Activated CD4-positive, alpha-beta T cell treated with anti-CD3 and anti-CD28 coated beads, Interleukin-2, amount 50 U/mL, for 24 hours (primary cell): ENCODE measurements around the gene ZFPM1.
"Not testable (repeated sequence)": the region's sequence is repeated elsewhere in the genome, so short reads cannot be mapped to it uniquely, and the experiment has no call there.

ENCODE experiments used
- DNase-seq, 2 donors: peaks; one replicate each; pipeline ENCODE4 v3.0.0-alpha.2; 2020; ENCODE audit warnings: low read depth in 1 of 2, low spot score in 1 of 2

ZFPM1 gene

GRCh38 chr16:88453217-88453531, at the start of gene ZFPM1:
Gene ZFPM1, plus strand, starts transcription at chr16:88453280. Its CDS starts 359 bp downstream, at chr16:88453639.
- no peak for DNase-seq

GRCh38 chr16:88403794-88404581, 49.1 kb upstream of the ZFPM1 start:
- DNase-seq = no peak

- DNase-seq = no peak
These were observed 48.3 kb upstream of the ZFPM1 start for GRCh38 chr16:88404769-88405168.

GRCh38 chr16:88405216-88406060, 47.6 kb upstream of the ZFPM1 start:
- no peak for DNase-seq

GRCh38 chr16:88406096-88407041, 46.7 kb upstream of the ZFPM1 start:
- no peak for DNase-seq

- no peak for DNase-seq
These were observed 46.0 kb upstream of the ZFPM1 start for GRCh38 chr16:88407042-88407420.

- DNase-seq = no peak
These were observed 45.3 kb upstream of the ZFPM1 start for GRCh38 chr16:88407807-88408206.

- DNase-seq = no peak
These were observed 44.4 kb upstream of the ZFPM1 start for GRCh38 chr16:88408561-88409142.

GRCh38 chr16:88409296-88410065, 43.6 kb upstream of the ZFPM1 start:
- DNase-seq = no peak

GRCh38 chr16:88410297-88410968, 42.6 kb upstream of the ZFPM1 start:
- DNase-seq = not testable (repeated sequence)

GRCh38 chr16:88411951-88412576, 41.0 kb upstream of the ZFPM1 start:
- no peak for DNase-seq

GRCh38 chr16:88412766-88413165, 40.3 kb upstream of the ZFPM1 start:
- DNase-seq = no peak

GRCh38 chr16:88413231-88413630, 39.8 kb upstream of the ZFPM1 start:
- no peak for DNase-seq

GRCh38 chr16:88413631-88414030, 39.4 kb upstream of the ZFPM1 start:
- DNase-seq = no peak

- no peak for DNase-seq
These were observed 38.3 kb upstream of the ZFPM1 start for GRCh38 chr16:88414521-88415380.

- DNase-seq = no peak
These were observed 37.7 kb upstream of the ZFPM1 start for GRCh38 chr16:88415381-88415705.

GRCh38 chr16:88415713-88416323, 37.3 kb upstream of the ZFPM1 start:
- no peak for DNase-seq

- DNase-seq = no peak
These were observed 36.4 kb upstream of the ZFPM1 start for GRCh38 chr16:88416686-88417085.
